Suprapubic skin (tissue), 4 donors: ENCODE data around the gene RINL.

ENCODE experiments used
- EP300 ChIP-seq: sonication (generic); formaldehyde crosslinking; IDR thresholded peaks from one replicate; pipeline ENCODE4 v1.6.1; 2017; ENCODE audit warnings: antibody characterized with exemption
- POLR2A ChIP-seq, 2 donors: fragments of 450-650 bp; IDR thresholded peaks; one replicate each; pipeline ENCODE4 v1.6.1; 2017; ENCODE audit warnings: antibody characterized with exemption in 2 of 2, mild to moderate bottlenecking in 2 of 2, moderate library complexity in 2 of 2
- POLR2AphosphoS5 ChIP-seq, 3 donors: sonication (generic); formaldehyde crosslinking; IDR thresholded peaks; one replicate each; pipeline ENCODE4 v1.6.1; 2017; ENCODE audit warnings: antibody characterized with exemption in 3 of 3
- TF ChIP-seq, protein P1 (sequence below), 2 donors: fragments of 200-600 bp in 1 of 2; fragments of 450-650 bp in 1 of 2; sonication (generic) in 1 of 2; IDR thresholded peaks; one replicate each; pipeline ENCODE4 v1.5.1; 2016 to 2019; ENCODE audit warnings: antibody characterized with exemption in 2 of 2, mild to moderate bottlenecking in 1 of 2, moderate library complexity in 1 of 2

GRCh38 chr19:38839816-38840582 is 38.1 kb downstream of the RINL start:
- TF ChIP-seq, protein P1, sequence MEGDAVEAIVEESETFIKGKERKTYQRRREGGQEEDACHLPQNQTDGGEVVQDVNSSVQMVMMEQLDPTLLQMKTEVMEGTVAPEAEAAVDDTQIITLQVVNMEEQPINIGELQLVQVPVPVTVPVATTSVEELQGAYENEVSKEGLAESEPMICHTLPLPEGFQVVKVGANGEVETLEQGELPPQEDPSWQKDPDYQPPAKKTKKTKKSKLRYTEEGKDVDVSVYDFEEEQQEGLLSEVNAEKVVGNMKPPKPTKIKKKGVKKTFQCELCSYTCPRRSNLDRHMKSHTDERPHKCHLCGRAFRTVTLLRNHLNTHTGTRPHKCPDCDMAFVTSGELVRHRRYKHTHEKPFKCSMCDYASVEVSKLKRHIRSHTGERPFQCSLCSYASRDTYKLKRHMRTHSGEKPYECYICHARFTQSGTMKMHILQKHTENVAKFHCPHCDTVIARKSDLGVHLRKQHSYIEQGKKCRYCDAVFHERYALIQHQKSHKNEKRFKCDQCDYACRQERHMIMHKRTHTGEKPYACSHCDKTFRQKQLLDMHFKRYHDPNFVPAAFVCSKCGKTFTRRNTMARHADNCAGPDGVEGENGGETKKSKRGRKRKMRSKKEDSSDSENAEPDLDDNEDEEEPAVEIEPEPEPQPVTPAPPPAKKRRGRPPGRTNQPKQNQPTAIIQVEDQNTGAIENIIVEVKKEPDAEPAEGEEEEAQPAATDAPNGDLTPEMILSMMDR (IDR thresholded peaks at IDR 0.05): no peak
- TF ChIP-seq POLR2AphosphoS5 (IDR thresholded peaks at IDR 0.05): no peak
- no peak for TF ChIP-seq EP300
- TF ChIP-seq POLR2A (IDR thresholded peaks at IDR 0.05): no peak
